ENCODE results near the gene TMEM26. TPM values are rescaled to one million over a fixed set of nuclear protein-coding genes. Genes with fewer than 3 reads are reported as not detected.

Gene TMEM26
- total RNA-seq, 3 donors from 2014 or later (not counting 1 experiment from before 2014, with no cell fraction given): not detected

GRCh38 chr10:61456095-61456789 is 3.1 kb upstream of the TMEM26 start:
- no peaks in the 10 kb centered on the region for H3K36me3 ChIP-seq (ENCODE audit: control insufficient read depth, insufficient read depth, low read length)
- no peaks in the 10 kb centered on the region for H3K36me3 Mint-ChIP-seq
- H3K9me3 ChIP-seq (ENCODE audit: control insufficient read depth, insufficient read depth, low read length): no peaks in the 10 kb centered on the region
- WGBS (ENCODE audit: insufficient coverage): 85% methylated on average over 3 of the region's 4 CpGs
- peaks cover 5 to 12% of the 10 kb centered on the region in 2 donors for H3K4me1 Mint-ChIP-seq
- peaks cover 11% of the 10 kb centered on the region for H3K4me1 ChIP-seq (ENCODE audit: control insufficient read depth, insufficient read depth, low read length)
- no peak overlapping the region for H3K27ac ChIP-seq (ENCODE audit: low read length)
- intact Hi-C loops (cut with micrococcal nuclease): no loop called here
- H3K27me3 ChIP-seq (ENCODE audit: control insufficient read depth, insufficient read depth, low read length): peaks cover 10% of the 10 kb centered on the region
- no peak for TF ChIP-seq CTCF (IDR thresholded peaks at IDR 0.05)
- peaks cover 1 to 5% of the 10 kb centered on the region in 2 donors for H3K9me3 Mint-ChIP-seq
- no peak for ATAC-seq
- no peak overlapping the region for H3K4me3 Mint-ChIP-seq
- no peak for DNase-seq
- no peak overlapping the region for H3K4me3 ChIP-seq (ENCODE audit: low read length)
- no peak overlapping the region for H3K27ac Mint-ChIP-seq
- peaks cover 22 to 35% of the 10 kb centered on the region in 2 donors for H3K27me3 Mint-ChIP-seq (ENCODE audit: low read depth in 2 of 2)

- Histone ChIP-seq H3K4me3 (ENCODE audit: low read length) (no peak overlapping the region), H3K36me3 (ENCODE audit: control insufficient read depth, insufficient read depth, low read length) (no peaks in the 10 kb centered on the region), H3K4me1 (ENCODE audit: control insufficient read depth, insufficient read depth, low read length) (peaks cover 11% of the 10 kb centered on the region), H3K27ac (ENCODE audit: low read length) (no peak overlapping the region), H3K27me3 (ENCODE audit: control insufficient read depth, insufficient read depth, low read length) (peaks cover 13% of the 10 kb centered on the region), H3K9me3 (ENCODE audit: control insufficient read depth, insufficient read depth, low read length) (no peaks in the 10 kb centered on the region)
- TF ChIP-seq CTCF (IDR thresholded peaks at IDR 0.05): no peak
- ATAC-seq (no peak), DNase-seq (no peak)
- H3K27ac Mint-ChIP-seq: no peak overlapping the region
- intact Hi-C loops (cut with micrococcal nuclease): no loop called here
- H3K4me1 Mint-ChIP-seq: peaks cover 5 to 12% of the 10 kb centered on the region in 2 donors
- peaks cover 0 to 2% of the 10 kb centered on the region in 2 donors for H3K9me3 Mint-ChIP-seq
- H3K27me3 Mint-ChIP-seq (ENCODE audit: low read depth in 2 of 2): peaks cover 22 to 36% of the 10 kb centered on the region in 2 donors
- 87% methylated on average over 6 of the region's 8 CpGs for WGBS (ENCODE audit: insufficient coverage)
- H3K4me3 Mint-ChIP-seq: no peak overlapping the region
- no peaks in the 10 kb centered on the region for H3K36me3 Mint-ChIP-seq
Observed at GRCh38 chr10:61455656-61456055, 2.5 kb upstream of the TMEM26 start.

GRCh38 chr10:61454541-61454940 is 1.4 kb upstream of the TMEM26 start:
- Mint-ChIP-seq H3K36me3 (no peaks in the 10 kb centered on the region), H3K4me1 (peaks cover 5 to 12% of the 10 kb centered on the region in 2 donors), H3K4me3 (no peak overlapping the region), H3K9me3 (no peaks in the 10 kb centered on the region), H3K27me3 (ENCODE audit: low read depth in 2 of 2) (peaks cover 22 to 41% of the 10 kb centered on the region in 2 donors), H3K27ac (no peak overlapping the region)
- no peak for TF ChIP-seq CTCF (IDR thresholded peaks at IDR 0.05)
- H3K4me3 ChIP-seq (ENCODE audit: low read length): no peak overlapping the region
- H3K27ac ChIP-seq (ENCODE audit: low read length): no peak overlapping the region
- H3K9me3 ChIP-seq (ENCODE audit: control insufficient read depth, insufficient read depth, low read length): no peaks in the 10 kb centered on the region
- no peak for ATAC-seq
- DNase-seq: no peak
- intact Hi-C loops (cut with micrococcal nuclease): no loop called here
- WGBS (ENCODE audit: insufficient coverage): 94% methylated on average over 4 of the region's 4 CpGs
- no peaks in the 10 kb centered on the region for H3K36me3 ChIP-seq (ENCODE audit: control insufficient read depth, insufficient read depth, low read length)
- H3K4me1 ChIP-seq (ENCODE audit: control insufficient read depth, insufficient read depth, low read length): peaks cover 11% of the 10 kb centered on the region
- H3K27me3 ChIP-seq (ENCODE audit: control insufficient read depth, insufficient read depth, low read length): peaks cover 13% of the 10 kb centered on the region

Measured in natural killer cell (primary cell).